Measurements from ENCODE around the gene SIRPB2.

Gene SIRPB2

DNA sequence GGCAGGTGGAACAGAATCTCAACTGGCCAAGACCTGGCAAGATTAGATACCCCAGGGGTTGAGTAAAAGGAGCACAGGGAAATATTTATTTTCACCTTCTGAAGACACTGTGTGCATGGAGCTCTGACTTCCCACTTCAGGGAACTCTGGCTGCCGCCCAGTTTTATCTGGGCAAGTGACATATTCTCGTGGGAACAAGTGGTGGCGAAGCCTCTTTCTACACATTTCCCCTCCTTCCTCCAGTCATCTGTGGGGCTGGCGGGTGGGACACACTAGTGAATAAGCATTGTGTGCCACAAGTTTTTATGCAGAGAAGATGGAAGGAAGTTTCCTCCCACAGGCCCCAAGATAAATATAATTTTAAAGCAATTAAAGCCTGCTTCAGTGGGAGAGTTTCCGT lies 48.1 kb downstream of the SIRPB2 start:
- no peak for DNase-seq (ENCODE audit: low read depth in 3 of 3, low spot score in 1 of 3)

DNA sequence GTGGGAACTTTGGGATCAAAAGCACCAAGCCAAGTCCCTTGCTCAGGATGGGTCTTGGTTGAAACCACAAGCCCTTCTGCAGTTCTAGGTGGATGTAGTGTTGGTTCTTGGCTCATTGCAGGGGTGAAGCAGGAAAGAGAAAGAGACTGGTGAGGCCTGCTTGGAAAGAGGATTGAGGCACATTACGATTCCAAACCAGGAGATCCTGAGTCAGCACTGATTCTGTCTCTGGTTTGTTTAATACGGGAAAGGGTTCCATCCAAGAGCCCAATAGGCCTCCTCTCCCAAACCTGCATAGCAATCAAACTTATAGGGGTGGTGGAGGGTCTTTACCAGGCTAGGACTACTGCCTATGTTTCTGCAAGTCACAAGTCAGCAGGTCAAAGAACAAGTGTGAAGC lies 48.9 kb downstream of the SIRPB2 start:
- DNase-seq (ENCODE audit: low read depth in 3 of 3, low spot score in 1 of 3), result no peak

DNA sequence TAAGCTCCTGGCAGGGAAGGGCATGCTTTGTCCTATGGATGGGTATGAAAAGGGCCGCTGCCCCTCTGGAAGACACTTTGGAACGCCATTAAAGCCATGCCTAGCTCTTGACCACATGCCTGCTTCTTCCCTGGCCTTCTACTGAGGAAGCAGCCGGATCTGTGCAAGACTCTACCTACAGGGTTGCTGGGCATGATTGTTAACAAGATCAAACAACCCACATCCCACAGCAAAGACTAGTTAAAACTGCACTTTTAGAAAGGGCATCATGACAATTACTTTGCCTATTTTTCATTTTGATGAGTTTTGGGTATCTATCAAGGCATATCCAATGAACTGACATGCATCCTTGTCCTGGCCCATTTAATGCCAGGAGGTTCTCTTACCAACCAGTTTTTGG lies 50.1 kb downstream of the SIRPB2 start:
- DNase-seq (ENCODE audit: low read depth in 3 of 3, low spot score in 1 of 3), result no peak

DNA sequence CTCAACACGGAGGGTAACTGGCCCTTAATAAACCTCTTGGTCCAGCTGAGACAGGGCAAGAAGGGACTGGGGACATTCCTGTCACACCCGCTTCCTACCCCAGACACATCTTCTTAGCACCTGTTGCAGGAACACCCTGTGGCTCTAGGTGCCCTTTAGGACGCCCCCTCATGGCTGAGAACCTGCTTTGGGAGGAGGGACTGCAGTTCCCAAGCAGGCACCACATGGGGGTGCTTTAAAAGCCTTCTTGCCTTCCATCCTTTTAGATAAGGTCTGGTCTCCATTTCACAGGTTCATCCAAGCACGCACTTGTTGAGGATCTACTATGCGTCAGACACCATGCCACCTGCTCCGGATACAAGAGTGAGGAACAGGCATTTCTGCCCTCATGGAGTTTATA lies 51.2 kb downstream of the SIRPB2 start:
- no peak for DNase-seq (ENCODE audit: low read depth in 3 of 3, low spot score in 1 of 3)

DNA sequence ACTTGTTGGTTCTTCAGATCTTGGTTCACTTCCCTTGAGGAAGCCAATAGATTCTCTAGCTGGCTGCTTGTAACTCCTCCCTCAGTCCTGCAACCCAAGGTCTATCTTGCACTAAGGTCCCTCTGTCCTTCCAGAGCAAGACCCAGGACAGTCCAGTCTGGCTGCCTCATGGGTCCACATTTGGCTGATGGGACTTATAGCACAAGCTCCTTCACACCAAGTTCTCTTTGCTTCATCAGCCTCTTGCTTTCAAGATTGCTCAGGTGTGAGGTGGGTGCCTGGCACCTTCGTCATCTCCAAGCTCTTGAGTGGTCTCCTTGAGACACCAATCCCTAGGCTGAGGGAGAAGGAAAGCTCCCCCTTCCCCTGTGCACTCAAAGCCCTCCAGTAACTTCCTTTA lies 52.9 kb downstream of the SIRPB2 start:
- no peak for DNase-seq (ENCODE audit: low read depth in 3 of 3, low spot score in 1 of 3)

DNA sequence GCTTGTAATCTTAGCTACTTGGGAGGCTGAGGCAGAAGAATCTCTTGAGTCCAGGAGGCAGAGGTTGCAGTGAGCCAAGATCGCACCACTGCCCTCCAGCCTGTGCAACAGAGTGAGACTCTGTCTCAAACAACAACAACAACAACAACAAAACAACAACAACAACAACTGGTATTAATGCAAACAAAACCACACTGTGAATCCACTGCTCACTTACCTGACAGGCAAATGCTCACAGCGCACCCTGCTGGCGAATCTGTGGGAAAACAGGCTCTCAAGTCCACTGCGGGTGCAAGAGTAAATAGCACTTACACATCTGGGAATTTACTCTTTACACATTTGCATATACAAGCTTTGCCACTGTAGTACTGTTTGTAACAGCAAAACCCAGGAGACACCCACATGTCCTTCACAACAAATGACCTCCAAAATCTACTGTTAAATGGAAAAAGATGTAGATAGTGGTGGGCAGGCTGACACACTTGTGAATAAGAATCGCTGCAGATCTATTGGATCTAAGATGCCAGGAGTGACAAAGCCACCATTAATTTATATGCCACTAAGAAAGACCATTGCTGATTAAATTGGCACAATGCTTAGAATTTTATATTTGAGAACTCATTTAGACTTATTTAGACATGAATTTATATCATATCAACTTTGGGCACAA lies 53.9 kb downstream of the SIRPB2 start:
- DNase-seq (ENCODE audit: low read depth in 3 of 3, low spot score in 1 of 3), result peak; percentile 38 to 67 (median 53)

DNA sequence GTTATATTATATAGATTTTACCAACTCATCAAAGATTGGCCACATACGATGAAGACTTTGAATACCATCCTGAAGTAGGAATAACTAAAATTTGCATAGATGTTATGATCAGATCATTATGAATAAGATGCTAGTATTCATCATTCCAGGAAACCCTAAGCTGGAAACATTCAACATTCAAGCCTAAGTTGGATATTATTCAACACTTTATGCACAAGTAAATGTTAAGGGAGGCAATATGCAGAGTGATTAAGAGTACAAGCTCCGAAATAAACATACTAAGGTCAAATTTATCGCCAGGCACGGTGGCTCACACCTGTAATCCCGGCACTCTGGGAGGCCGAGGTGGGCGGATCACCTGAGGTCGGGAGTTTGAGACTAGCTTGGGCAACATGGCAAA lies 55.0 kb downstream of the SIRPB2 start:
- DNase-seq (ENCODE audit: low read depth in 3 of 3, low spot score in 1 of 3), result no peak

DNA sequence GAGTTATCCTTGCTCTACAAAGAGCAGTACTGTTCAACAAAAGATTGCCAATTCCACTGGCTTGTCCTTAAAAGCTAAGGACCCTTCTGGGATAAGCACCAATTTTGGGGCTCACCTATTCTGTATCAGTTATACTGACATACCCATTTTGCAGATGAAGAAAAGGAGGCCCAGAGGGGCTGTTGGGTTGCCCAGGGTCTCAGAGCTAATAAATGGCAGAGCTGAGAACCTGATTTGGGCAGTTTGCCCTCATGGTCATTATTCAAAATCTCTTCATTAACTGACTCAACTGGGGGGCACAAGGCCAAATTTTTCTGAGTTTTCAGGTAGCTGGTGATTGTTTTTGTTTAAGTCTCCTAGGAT lies 55.9 kb downstream of the SIRPB2 start:
- DNase-seq (ENCODE audit: low read depth in 3 of 3, low spot score in 1 of 3), result no peak

DNA sequence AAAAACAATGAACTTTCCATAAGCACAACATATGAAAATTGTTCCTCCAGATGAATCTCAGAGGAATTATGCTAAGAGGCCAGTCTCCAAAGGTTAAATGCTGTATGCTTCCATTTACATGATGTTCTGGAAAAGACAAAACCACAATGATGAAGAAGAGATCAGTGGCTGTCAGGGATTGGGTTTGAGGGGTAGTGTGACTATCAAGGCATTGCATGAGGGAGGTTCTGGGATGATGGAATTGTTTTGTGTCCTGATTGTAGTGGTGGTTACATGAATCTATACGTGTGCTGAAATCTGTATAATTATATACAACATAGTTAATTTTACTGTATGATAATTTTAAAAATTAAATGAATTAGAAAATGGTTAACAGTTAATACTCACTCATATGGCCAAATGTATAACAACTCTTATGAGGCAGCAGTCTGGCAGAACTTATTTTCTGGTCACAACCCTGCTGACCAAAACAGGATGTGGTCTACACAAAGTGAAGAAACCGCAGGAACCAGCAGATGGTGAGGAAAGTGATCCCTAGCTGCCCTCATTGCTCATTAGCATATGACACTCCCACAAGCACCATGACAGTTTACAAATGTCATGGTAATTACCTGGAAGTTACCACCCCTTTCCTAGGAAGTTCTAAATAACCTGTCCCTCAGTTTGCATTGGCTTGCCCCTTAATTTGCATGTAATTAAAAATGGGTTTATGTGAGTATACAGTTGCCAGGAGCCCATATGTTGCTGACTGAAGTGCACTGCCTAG lies 56.5 kb downstream of the SIRPB2 start:
- DNase-seq (ENCODE audit: low read depth in 3 of 3, low spot score in 1 of 3), result peak in 2 of 3 donors; percentile 9 to 13

DNA sequence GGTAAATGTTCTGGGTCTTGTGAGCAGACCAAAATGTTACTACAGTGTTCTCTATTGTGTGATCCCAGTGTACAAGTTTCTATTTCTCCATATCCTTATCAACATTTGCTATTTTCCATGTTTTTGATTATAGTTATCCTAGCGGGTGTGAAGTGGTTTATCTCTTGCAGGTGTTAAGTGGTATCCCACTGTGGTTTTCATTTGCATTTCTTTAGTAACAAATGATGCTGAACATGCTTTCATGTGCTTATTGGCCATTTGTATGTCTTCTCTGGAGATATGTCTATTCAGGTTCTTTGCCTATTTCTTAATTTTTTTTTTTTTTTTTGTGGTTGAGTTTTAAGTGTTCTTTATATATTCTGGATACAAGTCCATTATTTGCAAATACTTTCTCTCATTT lies 60.1 kb downstream of the SIRPB2 start:
- no peak for DNase-seq (ENCODE audit: low read depth in 3 of 3, low spot score in 1 of 3)

DNA sequence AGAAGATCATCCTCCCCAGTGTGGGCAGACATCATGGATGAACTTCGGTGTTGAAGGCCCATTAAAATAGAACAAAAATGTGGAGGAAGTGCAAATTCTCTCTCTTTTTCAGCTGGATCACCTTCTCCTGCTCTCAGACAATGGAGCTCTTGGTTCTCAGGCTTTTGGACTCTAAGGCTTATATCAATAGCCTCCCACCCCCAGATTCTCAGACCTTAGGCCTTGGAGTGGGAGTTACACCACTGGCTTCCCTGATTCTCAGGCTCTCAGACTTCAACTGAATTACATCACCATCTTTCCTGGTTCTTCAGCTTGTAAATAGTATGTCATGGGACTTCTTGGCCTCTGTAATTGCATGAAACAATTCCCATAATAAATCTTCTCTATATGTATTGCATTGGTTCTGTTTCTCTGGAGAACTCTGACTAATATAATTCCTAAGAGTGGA lies 61.2 kb downstream of the SIRPB2 start:
- DNase-seq (ENCODE audit: low read depth in 3 of 3, low spot score in 1 of 3), result no peak

DNA sequence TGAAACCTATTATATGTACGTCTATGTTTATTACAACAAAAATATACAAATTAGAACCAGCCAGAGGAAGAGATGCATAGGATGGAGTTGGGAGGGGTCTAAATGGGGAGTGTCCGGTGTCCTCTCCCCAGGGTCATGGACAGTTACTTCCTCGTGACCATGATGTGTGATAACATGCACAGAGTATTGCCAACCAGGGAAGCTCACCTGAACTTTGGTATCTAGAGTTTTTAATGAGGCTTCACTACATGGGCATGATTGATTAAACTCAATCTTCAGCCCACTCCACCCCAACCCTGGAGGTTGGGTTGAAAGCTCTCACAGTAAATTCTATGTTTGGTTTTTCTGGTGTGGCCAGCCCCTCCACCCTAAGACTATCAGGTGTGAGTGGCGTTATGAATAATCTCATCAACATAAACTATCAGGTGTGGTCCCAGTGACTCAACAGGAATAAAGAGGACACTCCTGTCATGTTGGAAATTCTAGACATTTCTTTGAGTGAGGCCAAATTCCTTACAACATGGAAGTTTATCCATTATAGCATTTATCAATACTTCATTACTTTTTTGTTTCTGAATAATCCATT lies 62.0 kb downstream of the SIRPB2 start:
- DNase-seq (ENCODE audit: low read depth in 3 of 3, low spot score in 1 of 3), result no peak

DNA sequence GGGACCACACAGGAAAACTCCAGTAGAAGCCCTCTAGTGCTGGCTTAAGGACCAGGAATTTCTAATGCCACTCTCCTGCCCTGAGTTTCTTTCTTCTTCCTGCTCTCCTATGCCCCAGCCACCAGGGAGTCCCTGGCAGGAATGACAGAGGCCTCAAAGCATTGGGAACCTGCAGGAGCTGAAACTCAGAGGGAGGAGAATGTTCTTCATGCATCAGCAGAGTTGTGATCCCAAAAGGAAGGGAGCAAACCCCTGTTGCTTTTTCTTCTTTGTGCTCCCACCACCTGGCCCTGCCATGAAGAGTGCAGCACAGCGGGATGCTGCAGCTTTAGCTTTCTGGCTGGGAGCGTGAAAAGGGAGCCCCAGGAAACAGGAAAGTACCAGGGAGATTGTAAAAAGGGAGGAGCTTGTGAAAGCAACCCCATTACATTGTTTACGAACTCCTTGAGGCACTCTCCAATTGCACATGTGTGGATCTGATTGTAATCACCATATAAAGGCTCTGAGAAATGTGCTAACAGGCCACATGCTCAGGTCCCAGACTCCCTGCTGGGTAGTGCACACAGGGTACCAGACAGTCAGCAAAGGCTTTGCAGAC lies 63.7 kb downstream of the SIRPB2 start:
- DNase-seq (ENCODE audit: low read depth in 3 of 3, low spot score in 1 of 3), result no peak

DNA sequence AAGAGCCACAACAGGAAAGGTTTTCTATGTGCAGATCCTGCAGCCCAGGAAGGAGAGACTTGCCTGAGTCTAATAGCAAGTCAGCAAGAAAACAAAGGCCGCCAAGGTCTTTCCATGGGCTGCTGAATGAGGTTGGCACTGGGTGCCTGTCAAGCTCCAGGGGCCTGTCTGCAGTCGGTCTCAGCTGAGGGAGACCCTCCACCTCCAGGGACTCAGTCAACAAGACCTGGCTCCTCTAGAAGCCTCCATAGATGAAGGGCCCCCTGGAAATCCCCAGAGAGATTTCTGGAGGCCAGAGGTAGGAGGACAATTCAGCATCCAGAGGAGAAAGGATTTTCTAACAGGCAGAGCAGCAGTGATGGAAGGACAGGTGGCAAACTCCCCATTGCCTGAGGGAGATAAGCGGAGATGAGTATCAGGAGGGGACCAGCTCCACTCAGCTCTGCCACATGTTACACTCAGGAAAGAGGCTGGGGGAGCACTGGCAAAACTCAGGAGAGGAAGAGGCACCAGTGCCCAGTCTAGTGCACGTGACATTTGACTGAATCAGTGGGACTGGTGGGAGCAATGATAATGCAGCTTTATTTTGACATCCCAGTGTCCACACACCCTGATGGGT lies 64.9 kb downstream of the SIRPB2 start:
- DNase-seq (ENCODE audit: low read depth in 3 of 3, low spot score in 1 of 3), result no peak
